Activated T-helper 1 cell treated with anti-CD3 and anti-CD28 coated beads, Interleukin-12 subunit alpha, Interleukin-12 subunit beta, Interleukin-2, Interleukin-4 antibody, amounts not matched to agents 30 ng/mL and 10 ng/mL and 1 ng/mL, durations not matched to agents 14 hours and 24 hours and 36 hours (primary cell): Measurements from ENCODE around the gene PAX4. TPM values are rescaled to one million over a fixed set of nuclear protein-coding genes. Genes with fewer than 3 reads are reported as not detected.

ENCODE experiments used
- DNase-seq: peaks from one replicate; pipeline ENCODE4 v3.0.0; 2021; ENCODE audit warnings: low spot score
- H3K27ac Mint-ChIP-seq: one replicate; pipeline ENCODE4 v1.8.0; 2021; ENCODE audit warnings: mild to moderate bottlenecking, mixed read lengths
- H3K27me3 Mint-ChIP-seq: one replicate; pipeline ENCODE4 v1.8.0; 2022; ENCODE audit warnings: mild to moderate bottlenecking, moderate library complexity, mixed read lengths; ENCODE audit not compliant: insufficient read depth
- H3K36me3 Mint-ChIP-seq: one replicate; pipeline ENCODE4 v1.8.0; 2021; ENCODE audit warnings: low read depth, mixed read lengths
- H3K4me1 Mint-ChIP-seq: one replicate; pipeline ENCODE4 v1.8.0; 2021; ENCODE audit warnings: low read depth, mixed read lengths
- H3K4me3 Mint-ChIP-seq: one replicate; pipeline ENCODE4 v1.8.0; 2021; ENCODE audit warnings: mild to moderate bottlenecking, moderate library complexity, mixed read lengths
- H3K9me3 Mint-ChIP-seq: one replicate; pipeline ENCODE4 v1.8.0; 2021; ENCODE audit warnings: mixed read lengths
- intact Hi-C: fragments of 100-400 bp; cut with micrococcal nuclease; formaldehyde crosslinking; loops from one replicate; pipeline ENCODE4 v1.15.1; 2024
- total RNA-seq: library from RNA; stranded (reverse); gene quantifications from 2 replicates; pipeline ENCODE4 v1.2.3, GENCODE V29; 2022

PAX4 gene
- total RNA-seq, 1 donor from 2014 or later = not detected

- DNase-seq = no peak
- H3K27ac Mint-ChIP-seq = no peak overlapping the region
- no peaks in the 10 kb centered on the region for H3K36me3 Mint-ChIP-seq
- H3K4me1 Mint-ChIP-seq = no peaks in the 10 kb centered on the region
- no peaks in the 10 kb centered on the region for H3K9me3 Mint-ChIP-seq
- no peak overlapping the region for H3K4me3 Mint-ChIP-seq
- H3K27me3 Mint-ChIP-seq = peaks cover 42% of the 10 kb centered on the region
- intact Hi-C loops = no loop called here
Observed at GRCh38 chr7:127618775-127619174, 833 bp upstream of the PAX4 start.

GRCh38 chr7:127616724-127617123 is 1.2 kb downstream of the PAX4 start:
- no peaks in the 10 kb centered on the region for H3K36me3 Mint-ChIP-seq
- peaks cover 40% of the 10 kb centered on the region for H3K27me3 Mint-ChIP-seq
- intact Hi-C loops = no loop called here
- no peak overlapping the region for H3K4me3 Mint-ChIP-seq
- no peaks in the 10 kb centered on the region for H3K4me1 Mint-ChIP-seq
- no peak for DNase-seq
- H3K9me3 Mint-ChIP-seq = no peaks in the 10 kb centered on the region
- H3K27ac Mint-ChIP-seq = no peak overlapping the region

- H3K27ac Mint-ChIP-seq = no peak overlapping the region
- H3K36me3 Mint-ChIP-seq = no peaks in the 10 kb centered on the region
- H3K4me3 Mint-ChIP-seq = no peak overlapping the region
- no peak for DNase-seq
- H3K9me3 Mint-ChIP-seq = peaks cover 3% of the 10 kb centered on the region
- no peaks in the 10 kb centered on the region for H3K4me1 Mint-ChIP-seq
- H3K27me3 Mint-ChIP-seq = peaks cover 18% of the 10 kb centered on the region
- intact Hi-C loops = no loop called here
Observed at GRCh38 chr7:127612263-127612662, 5.7 kb downstream of the PAX4 start.

DNA sequence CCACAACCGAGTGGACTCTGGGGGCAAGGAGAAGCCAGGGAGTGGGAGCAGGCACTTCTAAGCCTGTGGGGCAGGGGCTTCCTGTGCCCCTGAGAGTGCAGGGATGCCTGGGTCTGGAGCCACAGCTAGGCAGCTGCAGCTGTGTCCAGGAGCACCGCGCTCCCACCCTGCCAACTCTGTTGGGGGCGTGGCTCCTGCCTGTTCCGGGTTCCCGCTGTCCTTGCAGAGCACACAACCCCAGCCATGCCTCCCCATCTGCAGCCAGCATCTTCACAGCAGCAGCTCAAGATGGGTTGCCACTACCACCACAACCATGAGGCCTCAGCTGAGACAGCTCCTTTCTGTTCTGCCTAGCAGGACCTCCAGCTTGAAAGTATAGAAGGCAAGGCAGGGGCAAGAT is 8.6 kb downstream of the PAX4 start:
- intact Hi-C loops = no loop called here
- DNase-seq = no peak
- Mint-ChIP-seq H3K36me3 (no peaks in the 10 kb centered on the region), H3K27me3 (peaks cover 11% of the 10 kb centered on the region), H3K4me1 (no peaks in the 10 kb centered on the region), H3K4me3 (no peak overlapping the region), H3K27ac (no peak overlapping the region), H3K9me3 (peaks cover 3% of the 10 kb centered on the region)

GRCh38 chr7:127608446-127608845 is 9.5 kb downstream of the PAX4 start:
- intact Hi-C loops = no loop called here
- H3K9me3 Mint-ChIP-seq = peaks cover 3% of the 10 kb centered on the region
- H3K4me1 Mint-ChIP-seq = no peaks in the 10 kb centered on the region
- no peak overlapping the region for H3K4me3 Mint-ChIP-seq
- H3K27me3 Mint-ChIP-seq = peaks cover 5% of the 10 kb centered on the region
- H3K27ac Mint-ChIP-seq = no peak overlapping the region
- no peak for DNase-seq
- no peaks in the 10 kb centered on the region for H3K36me3 Mint-ChIP-seq

- Mint-ChIP-seq H3K36me3 (no peaks in the 10 kb centered on the region), H3K27me3 (peaks cover 2% of the 10 kb centered on the region), H3K27ac (no peak overlapping the region), H3K4me3 (no peak overlapping the region), H3K4me1 (no peaks in the 10 kb centered on the region), H3K9me3 (no peaks in the 10 kb centered on the region)
- no peak for DNase-seq
- intact Hi-C loops = no loop called here
Observed at GRCh38 chr7:127600885-127601284, 17.1 kb downstream of the PAX4 start.

GRCh38 chr7:127598318-127598717 is 19.6 kb downstream of the PAX4 start:
- Mint-ChIP-seq H3K4me1 (peaks cover 7% of the 10 kb centered on the region), H3K27me3 (peaks cover 2% of the 10 kb centered on the region), H3K27ac (no peak overlapping the region), H3K9me3 (no peaks in the 10 kb centered on the region), H3K36me3 (no peaks in the 10 kb centered on the region), H3K4me3 (no peak overlapping the region)
- DNase-seq = no peak
- intact Hi-C loops = no loop called here

DNA sequence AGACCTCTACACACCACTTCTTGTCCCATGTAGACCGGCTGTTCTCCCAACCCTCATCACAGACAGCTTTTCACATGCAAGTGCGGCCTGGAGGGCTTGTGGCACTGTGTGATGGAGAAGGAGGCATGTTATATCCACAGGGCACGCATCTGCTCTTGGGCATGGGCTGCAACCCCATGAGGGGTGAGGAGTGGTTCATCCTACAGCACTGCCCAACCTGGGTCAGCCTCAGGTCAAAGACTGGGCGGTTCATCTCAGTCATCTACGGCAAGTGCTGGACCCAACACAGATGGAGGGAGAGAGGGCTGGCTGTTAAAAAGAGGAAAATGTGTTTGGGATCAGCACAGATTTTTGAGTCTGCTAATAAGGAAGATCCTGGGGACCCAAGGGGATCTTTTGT is 22.2 kb downstream of the PAX4 start:
- Mint-ChIP-seq H3K4me1 (peaks cover 7% of the 10 kb centered on the region), H3K4me3 (no peak overlapping the region), H3K9me3 (no peaks in the 10 kb centered on the region), H3K27me3 (peaks cover 2% of the 10 kb centered on the region), H3K36me3 (peaks cover 8% of the 10 kb centered on the region), H3K27ac (no peak overlapping the region)
- intact Hi-C loops = no loop called here
- DNase-seq = no peak

- no peak for DNase-seq
- intact Hi-C loops = no loop called here
- Mint-ChIP-seq H3K4me1 (peaks cover 13% of the 10 kb centered on the region), H3K27ac (no peak overlapping the region), H3K4me3 (no peak overlapping the region), H3K27me3 (no peaks in the 10 kb centered on the region), H3K36me3 (peaks cover 15% of the 10 kb centered on the region), H3K9me3 (no peaks in the 10 kb centered on the region)
Observed at GRCh38 chr7:127594490-127594889, 23.5 kb downstream of the PAX4 start.

- Mint-ChIP-seq H3K36me3 (peaks cover 15% of the 10 kb centered on the region), H3K9me3 (no peaks in the 10 kb centered on the region)
- intact Hi-C loops = no loop called here
Observed at GRCh38 chr7:127592550-127592949, 25.4 kb downstream of the PAX4 start.

GRCh38 chr7:127591591-127591990 is 26.4 kb downstream of the PAX4 start:
- Mint-ChIP-seq H3K36me3 (peaks cover 15% of the 10 kb centered on the region), H3K4me1 (peaks cover 31% of the 10 kb centered on the region), H3K27ac (peak overlapping the region; percentile 44), H3K9me3 (no peaks in the 10 kb centered on the region), H3K4me3 (peak overlapping the region; percentile 29), H3K27me3 (peaks cover 3% of the 10 kb centered on the region)
- no peak for DNase-seq
- intact Hi-C loops = no loop called here

More at GRCh38 chr7:127592550-127592949, 25.4 kb downstream of the PAX4 start:
- Mint-ChIP-seq H3K27ac (no peak overlapping the region), H3K4me1 (peaks cover 22% of the 10 kb centered on the region), H3K27me3 (peaks cover 3% of the 10 kb centered on the region), H3K4me3 (no peak overlapping the region)
- DNase-seq = no peak

DNA sequence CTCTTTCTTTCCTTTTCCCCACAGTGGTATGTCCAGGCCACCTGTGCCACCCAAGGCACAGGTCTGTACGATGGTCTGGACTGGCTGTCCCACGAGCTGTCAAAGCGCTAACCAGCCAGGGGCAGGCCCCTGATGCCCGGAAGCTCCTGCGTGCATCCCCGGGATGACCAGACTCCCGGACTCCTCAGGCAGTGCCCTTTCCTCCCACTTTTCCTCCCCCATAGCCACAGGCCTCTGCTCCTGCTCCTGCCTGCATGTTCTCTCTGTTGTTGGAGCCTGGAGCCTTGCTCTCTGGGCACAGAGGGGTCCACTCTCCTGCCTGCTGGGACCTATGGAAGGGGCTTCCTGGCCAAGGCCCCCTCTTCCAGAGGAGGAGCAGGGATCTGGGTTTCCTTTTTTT is 26.8 kb downstream of the PAX4 start:
- no peak overlapping the region for H3K27ac Mint-ChIP-seq
- intact Hi-C loops = no loop called here
- H3K27me3 Mint-ChIP-seq = peaks cover 3% of the 10 kb centered on the region
- no peak for DNase-seq
- H3K9me3 Mint-ChIP-seq = no peaks in the 10 kb centered on the region
- H3K4me1 Mint-ChIP-seq = peaks cover 34% of the 10 kb centered on the region
- H3K4me3 Mint-ChIP-seq = peak overlapping the region; percentile 29
- peaks cover 15% of the 10 kb centered on the region for H3K36me3 Mint-ChIP-seq

GRCh38 chr7:127589896-127590295 is 28.0 kb downstream of the PAX4 start:
- no peak for DNase-seq
- intact Hi-C loops = loop anchor here (5.0 to 10.0 kb wide), 5 partner anchors 445 to 1147 kb away; partner anchors contain the start of genes CALU and LRRC4

More at GRCh38 chr7:127589896-127590295, 28.0 kb downstream of the PAX4 start:
- Mint-ChIP-seq H3K27me3 (peaks cover 3% of the 10 kb centered on the region), H3K27ac (peak overlapping the region; percentile 70), H3K4me3 (peak overlapping the region; percentile 98), H3K9me3 (no peaks in the 10 kb centered on the region), H3K36me3 (peaks cover 17% of the 10 kb centered on the region), H3K4me1 (peaks cover 36% of the 10 kb centered on the region)
